Measurements from ENCODE around the gene BACH2. TPM values are rescaled to one million over a fixed set of nuclear protein-coding genes. Genes with fewer than 3 reads are reported as not detected.

Gene BACH2
- total RNA-seq, 1 donor from 2014 or later = 5.0 TPM

- no peak for TF ChIP-seq CTCF (IDR thresholded peaks at IDR 0.05; ENCODE audit: insufficient read depth, low read length, poor library complexity, severe bottlenecking)
- Histone ChIP-seq H3K27me3 (ENCODE audit: control insufficient read depth, insufficient read depth, low read length) (no peaks in the 10 kb centered on the region), H3K36me3 (ENCODE audit: control insufficient read depth, insufficient read depth, low read length) (no peaks in the 10 kb centered on the region), H3K4me3 (ENCODE audit: low read depth, low read length) (no peak overlapping the region)
- DNase-seq (ENCODE audit: low read depth) = no peak
These were observed 23.5 kb upstream of the BACH2 start for GRCh38 chr6:90319979-90320685.

GRCh38 chr6:90319044-90319443 lies 22.4 kb upstream of the BACH2 start:
- Histone ChIP-seq H3K36me3 (ENCODE audit: control insufficient read depth, insufficient read depth, low read length) (no peaks in the 10 kb centered on the region), H3K27me3 (ENCODE audit: control insufficient read depth, insufficient read depth, low read length) (no peaks in the 10 kb centered on the region), H3K4me3 (ENCODE audit: low read depth, low read length) (no peak overlapping the region)
- DNase-seq (ENCODE audit: low read depth) = no peak
- TF ChIP-seq CTCF (IDR thresholded peaks at IDR 0.05; ENCODE audit: insufficient read depth, low read length, poor library complexity, severe bottlenecking) = no peak

GRCh38 chr6:90315986-90316385 lies 19.3 kb upstream of the BACH2 start:
- no peak overlapping the region for H3K4me3 ChIP-seq (ENCODE audit: low read depth, low read length)
- no peaks in the 10 kb centered on the region for H3K27me3 ChIP-seq (ENCODE audit: control insufficient read depth, insufficient read depth, low read length)
- no peaks in the 10 kb centered on the region for H3K36me3 ChIP-seq (ENCODE audit: control insufficient read depth, insufficient read depth, low read length)
- no peak for TF ChIP-seq CTCF (IDR thresholded peaks at IDR 0.05; ENCODE audit: insufficient read depth, low read length, poor library complexity, severe bottlenecking)
- no peak for DNase-seq (ENCODE audit: low read depth)

GRCh38 chr6:90315354-90315950 lies 18.8 kb upstream of the BACH2 start:
- H3K36me3 ChIP-seq (ENCODE audit: control insufficient read depth, insufficient read depth, low read length) = no peaks in the 10 kb centered on the region
- no peaks in the 10 kb centered on the region for H3K27me3 ChIP-seq (ENCODE audit: control insufficient read depth, insufficient read depth, low read length)
- TF ChIP-seq CTCF (IDR thresholded peaks at IDR 0.05; ENCODE audit: insufficient read depth, low read length, poor library complexity, severe bottlenecking) = no peak
- no peak overlapping the region for H3K4me3 ChIP-seq (ENCODE audit: low read depth, low read length)
- DNase-seq (ENCODE audit: low read depth) = no peak

- H3K27me3 ChIP-seq (ENCODE audit: control insufficient read depth, insufficient read depth, low read length) = no peaks in the 10 kb centered on the region
- no peaks in the 10 kb centered on the region for H3K36me3 ChIP-seq (ENCODE audit: control insufficient read depth, insufficient read depth, low read length)
- no peak for TF ChIP-seq CTCF (IDR thresholded peaks at IDR 0.05; ENCODE audit: insufficient read depth, low read length, poor library complexity, severe bottlenecking)
- H3K4me3 ChIP-seq (ENCODE audit: low read depth, low read length) = no peak overlapping the region
- DNase-seq (ENCODE audit: low read depth) = no peak
These were observed 17.9 kb upstream of the BACH2 start for GRCh38 chr6:90314514-90314913.

GRCh38 chr6:90311569-90311968 lies 14.9 kb upstream of the BACH2 start:
- no peaks in the 10 kb centered on the region for H3K27me3 ChIP-seq (ENCODE audit: control insufficient read depth, insufficient read depth, low read length)
- TF ChIP-seq CTCF (IDR thresholded peaks at IDR 0.05; ENCODE audit: insufficient read depth, low read length, poor library complexity, severe bottlenecking) = no peak
- H3K36me3 ChIP-seq (ENCODE audit: control insufficient read depth, insufficient read depth, low read length) = no peaks in the 10 kb centered on the region
- no peak overlapping the region for H3K4me3 ChIP-seq (ENCODE audit: low read depth, low read length)
- no peak for DNase-seq (ENCODE audit: low read depth)

Data from kidney epithelial cell (primary cell).